LHCN-M2 (cell line): Measurements from ENCODE around the gene AANAT. TPM values are rescaled to one million over a fixed set of nuclear protein-coding genes. Genes with fewer than 3 reads are reported as not detected.

Experiments
- DNase-seq: peaks from one replicate; pipeline ENCODE4 v3.0.0-alpha.2; 2012; ENCODE audit warnings: low read depth
- total RNA-seq: library from RNA; depleted of rRNA; stranded (reverse); fragments of >200 nt; gene quantifications from 2 replicates; pipeline ENCODE4 v1.2.3, GENCODE V29; 2014

AANAT gene
- total RNA-seq, 1 experiment from 2014 or later = not detected

DNA sequence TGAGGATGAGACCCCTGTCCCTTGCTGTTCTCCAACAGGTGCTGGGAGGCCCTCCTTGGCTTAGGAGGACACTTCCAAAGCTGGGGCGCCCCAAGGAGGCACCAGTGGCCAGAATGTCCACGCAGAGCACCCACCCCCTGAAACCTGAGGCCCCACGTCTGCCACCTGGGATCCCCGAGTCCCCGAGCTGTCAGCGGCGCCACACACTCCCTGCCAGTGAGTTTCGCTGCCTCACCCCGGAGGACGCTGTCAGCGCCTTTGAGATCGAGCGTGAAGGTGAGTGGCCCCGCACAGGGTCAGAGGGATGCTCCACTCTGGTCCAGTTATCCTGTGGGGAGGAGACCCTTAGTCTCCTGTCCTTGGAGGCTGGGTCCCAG is 1.2 kb downstream of the AANAT start:
- DNase-seq = no peak

DNA sequence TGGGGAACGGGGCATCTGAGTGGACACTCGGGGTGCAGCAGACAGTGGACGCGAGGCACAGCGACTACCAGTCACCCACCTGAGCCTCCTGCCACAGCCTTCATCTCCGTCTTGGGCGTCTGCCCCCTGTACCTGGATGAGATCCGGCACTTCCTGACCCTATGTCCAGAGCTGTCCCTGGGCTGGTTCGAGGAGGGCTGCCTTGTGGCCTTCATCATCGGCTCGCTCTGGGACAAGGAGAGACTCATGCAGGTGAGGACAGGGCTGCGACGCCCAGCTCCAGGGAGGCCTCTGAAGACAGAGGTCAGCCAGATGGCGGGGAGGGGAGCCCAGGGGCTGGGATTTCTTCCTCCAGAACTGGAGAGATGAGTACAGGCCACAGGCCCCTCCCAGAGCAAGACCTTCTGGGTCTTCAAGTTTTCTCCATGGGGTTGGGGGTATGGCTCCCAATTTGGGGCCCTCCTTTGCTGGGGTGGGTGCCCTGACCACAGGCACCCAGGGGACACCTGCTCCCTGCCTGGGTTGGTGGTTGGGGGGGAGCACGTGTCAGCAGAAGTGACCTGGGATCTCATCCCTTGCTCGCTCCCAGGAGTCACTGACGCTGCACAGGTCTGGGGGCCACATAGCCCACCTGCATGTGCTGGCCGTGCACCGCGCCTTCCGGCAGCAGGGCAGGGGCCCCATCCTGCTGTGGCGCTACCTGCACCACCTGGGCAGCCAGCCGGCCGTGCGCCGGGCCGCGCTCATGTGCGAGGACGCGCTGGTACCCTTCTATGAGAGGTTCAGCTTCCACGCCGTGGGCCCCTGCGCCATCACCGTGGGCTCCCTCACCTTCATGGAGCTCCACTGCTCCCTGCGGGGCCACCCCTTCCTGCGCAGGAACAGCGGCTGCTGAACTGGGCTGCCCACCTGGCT is 1.9 kb downstream of the AANAT start:
- DNase-seq = no peak

DNA sequence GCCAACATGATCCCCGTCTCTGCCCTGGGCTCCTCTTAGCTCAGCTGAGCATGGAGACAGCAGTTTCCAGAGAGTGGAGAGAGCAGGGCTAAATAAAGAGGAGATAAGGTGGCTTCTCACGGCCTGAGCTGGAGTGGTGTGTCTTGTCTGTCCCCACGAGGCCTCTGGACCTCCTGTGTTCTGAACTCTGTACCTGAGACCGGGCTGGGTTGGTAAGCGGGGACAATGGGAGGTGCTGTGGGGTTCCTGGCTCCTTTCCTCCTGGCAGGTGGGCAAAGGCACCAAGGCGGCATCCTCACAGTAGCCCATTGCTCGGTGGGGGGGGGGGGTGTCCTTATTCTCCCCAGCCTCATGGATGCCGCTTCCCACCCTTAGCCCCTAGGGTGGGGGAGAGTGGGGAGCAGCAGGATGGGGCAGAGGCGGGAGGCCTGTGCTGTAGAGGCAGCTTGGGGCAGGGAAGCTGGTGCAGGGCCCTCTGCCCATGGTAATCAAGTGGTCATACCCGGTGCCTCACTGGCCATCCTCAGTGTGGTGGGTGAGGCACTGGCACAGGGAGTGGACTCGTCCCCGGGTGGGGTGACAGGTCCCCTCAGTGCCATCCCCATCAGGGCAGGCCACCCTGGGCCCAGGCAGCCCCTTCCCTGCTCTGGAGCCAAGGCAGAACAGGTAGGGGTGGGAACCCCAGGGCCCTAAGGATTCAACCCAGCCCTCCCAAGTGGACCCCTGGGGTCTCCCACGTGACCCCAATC is 2.8 kb downstream of the AANAT start:
- DNase-seq = no peak

DNA sequence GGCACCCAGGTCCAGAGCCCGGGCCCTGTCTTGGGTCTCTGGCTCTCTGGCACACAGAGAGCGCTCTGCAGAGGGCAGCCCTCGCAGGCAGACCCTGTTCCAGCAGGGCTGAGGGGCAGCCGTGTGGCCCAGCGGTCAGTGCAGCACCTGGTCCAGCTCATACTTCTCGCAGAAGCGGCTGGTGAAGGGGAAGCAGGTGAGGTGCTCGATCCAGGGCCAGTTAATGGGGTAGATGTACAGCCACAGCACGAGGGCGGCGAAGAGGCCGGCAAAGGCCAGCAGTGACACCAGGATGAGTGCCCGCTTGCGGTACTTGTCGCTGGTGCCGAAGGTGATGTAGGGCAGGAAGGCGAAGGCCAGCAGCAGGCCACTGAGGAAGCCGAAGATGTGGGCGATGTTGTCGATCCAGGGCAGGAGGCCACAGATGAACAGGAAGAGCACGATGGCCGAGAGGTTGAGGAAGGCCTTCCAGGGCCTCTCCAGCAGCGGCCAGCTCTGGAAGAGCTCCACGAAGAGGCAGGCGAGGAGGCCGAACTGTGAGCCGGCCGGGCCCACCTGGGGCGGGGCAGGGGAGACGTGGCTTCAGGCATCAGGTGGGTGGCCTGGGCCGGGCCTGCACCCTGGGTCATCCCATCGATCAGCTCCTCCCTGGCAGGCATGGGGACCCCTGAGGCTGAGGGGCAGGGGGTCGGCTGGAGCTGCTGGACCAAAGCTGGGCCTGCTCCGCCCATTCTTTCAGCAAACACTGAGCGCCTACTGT is 4.3 kb downstream of the AANAT start:
- DNase-seq = no peak

DNA sequence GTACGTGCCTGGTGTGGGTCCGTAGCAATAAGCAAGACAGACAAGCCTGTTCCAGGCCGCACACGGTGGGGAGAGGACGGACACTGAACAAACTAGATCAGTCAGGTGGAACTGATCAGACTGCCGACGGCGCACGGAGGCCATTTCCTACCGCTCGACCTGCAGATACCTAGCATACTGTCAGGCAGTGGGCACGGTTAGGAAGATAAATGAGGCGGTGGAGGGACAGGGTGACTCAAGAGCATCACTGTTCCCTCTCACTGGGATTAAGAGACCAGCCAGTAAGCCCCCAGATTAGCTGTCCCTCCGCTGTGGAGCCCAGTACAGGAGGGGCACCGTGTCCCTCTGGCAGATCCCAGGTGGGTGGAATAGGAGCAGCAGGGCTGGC is 4.8 kb downstream of the AANAT start:
- DNase-seq = no peak

DNA sequence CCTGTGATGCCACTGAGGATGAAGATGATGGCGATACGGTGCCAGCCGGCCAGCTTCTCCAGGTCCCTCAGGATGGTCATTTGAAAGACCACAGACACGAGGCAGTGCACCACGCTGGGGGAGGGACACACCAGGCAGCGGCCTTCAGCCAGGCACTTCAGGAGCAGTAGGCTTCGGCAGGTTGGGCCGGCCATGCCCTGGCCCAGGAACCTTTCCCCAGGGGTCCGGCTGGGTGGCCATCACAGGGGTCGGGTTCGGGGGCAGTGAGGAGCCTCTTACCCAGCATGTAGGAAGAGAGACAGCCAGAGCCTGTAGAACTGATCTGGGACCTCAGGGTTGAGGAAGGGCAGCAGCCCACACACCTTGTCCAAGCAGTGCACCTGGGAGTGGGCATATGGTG is 5.3 kb downstream of the AANAT start:
- DNase-seq = no peak

DNA sequence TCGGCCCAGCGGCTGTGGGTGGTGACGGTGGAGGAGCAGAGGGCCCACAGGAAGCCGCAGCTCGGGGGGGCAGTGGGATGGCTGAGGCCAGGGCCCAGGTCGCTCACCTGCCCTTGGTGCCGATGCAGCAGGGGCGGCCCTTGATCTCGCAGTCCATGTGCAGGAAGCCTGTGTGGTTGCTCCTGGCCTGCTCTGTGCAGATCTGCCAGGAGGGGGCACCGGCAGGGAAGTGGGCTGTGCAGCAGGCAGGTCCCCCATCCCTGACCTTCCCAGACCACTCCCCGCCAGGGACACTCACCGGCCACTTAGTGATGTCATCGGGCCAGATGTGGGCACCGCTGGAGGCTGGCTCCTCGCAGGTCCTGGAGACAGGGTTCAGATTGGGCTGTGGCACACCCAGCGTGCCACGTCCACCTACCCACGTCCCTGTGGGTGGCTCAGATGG is 6.2 kb downstream of the AANAT start:
- no peak for DNase-seq

DNA sequence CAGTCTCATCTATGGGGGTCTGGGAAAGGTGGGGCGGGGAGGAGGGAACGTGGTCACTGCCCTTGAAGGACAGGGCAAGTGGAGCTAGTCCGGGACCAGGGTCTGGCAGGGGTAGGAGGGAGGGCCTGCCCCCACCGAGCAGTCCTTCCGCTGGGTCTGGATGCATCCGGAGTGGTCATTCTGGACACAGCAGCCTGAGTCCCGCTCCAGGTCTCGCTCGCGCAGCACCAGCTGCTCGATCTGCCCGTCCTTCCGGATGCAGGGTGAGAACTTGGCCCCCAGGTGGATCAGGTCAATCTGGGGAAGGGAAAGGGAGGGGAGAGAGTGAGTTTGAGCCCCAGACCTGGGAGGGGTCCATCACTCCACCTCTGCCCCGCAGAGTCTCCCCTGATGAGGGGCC is 6.8 kb downstream of the AANAT start:
- DNase-seq = no peak

DNA sequence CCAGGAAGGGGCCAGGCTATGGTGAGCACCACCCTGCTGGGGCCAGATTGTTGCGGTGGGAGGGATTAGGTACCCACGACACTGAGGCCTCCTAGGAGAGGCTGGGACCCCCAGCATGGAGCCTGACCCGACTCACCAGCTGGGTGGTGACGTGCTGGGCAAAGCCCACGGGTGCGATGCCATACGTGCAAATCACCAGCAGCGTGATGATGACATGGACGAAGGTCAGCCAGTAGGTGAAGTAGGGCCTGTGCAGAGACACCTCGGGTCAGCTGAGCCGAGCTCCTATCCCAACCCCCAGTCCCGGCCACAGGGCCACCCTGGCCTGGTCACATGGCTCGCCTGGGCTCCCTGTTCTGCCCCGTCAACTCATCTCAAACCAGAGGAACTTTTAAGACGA is 7.5 kb downstream of the AANAT start:
- DNase-seq = no peak

DNA sequence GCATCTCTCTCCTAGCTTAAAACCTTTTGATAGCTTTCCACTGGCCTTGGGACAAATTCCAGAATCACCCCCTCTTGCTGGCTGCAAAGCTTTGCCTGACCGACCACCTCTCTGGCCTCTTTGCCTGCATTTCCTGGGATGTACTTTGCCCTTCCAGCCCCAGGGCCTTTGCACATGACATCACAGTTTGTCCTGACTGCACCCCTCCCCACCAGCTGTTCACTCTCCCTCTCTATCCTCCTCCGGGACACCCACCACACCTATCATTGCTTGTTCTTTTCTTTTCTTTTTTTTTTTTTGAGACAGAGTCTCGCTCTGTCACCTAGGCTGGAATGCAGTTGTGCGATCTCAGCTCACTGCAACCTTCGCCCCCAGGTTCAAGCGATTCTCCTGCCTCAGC is 7.9 kb downstream of the AANAT start:
- no peak for DNase-seq

DNA sequence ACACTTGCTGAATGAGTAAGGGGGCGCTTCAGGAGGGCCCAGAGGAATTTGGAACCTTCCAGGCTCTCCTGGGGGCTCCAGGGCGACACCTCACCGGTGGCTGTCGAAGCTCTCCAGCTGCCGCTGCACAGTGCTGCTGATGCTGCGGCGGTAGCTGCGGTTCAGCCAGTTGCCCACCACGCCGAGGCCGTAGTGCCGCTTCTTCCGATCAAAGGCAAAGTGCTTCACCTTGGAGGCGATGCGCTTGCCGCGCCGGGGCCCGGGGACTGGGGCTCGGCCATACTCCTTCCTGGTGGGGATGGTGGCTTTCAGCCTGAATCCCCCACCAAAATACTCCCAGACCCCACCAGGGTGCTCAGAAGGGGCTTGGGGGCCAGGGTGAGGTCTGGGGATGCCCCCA is 9.3 kb downstream of the AANAT start:
- no peak for DNase-seq

DNA sequence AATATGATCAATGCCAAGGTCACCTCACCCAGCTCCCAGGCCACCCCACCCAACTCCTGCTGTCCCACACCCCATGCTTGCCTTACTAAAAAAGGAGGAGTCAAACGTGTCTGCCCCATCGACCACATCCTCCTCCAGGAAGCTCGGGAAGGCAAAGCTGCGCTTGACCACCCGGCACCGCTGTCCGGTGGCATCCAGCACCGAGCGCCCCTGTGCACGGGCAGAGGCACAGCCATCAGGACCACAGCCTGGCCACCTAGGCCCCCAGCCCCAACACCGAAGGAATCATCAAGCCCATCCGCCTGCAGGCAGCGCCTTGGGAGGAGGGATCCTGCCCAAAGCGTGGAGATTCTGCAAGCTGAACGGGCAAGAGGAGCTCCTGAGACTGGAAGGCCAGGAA is 10.2 kb downstream of the AANAT start:
- no peak for DNase-seq

DNA sequence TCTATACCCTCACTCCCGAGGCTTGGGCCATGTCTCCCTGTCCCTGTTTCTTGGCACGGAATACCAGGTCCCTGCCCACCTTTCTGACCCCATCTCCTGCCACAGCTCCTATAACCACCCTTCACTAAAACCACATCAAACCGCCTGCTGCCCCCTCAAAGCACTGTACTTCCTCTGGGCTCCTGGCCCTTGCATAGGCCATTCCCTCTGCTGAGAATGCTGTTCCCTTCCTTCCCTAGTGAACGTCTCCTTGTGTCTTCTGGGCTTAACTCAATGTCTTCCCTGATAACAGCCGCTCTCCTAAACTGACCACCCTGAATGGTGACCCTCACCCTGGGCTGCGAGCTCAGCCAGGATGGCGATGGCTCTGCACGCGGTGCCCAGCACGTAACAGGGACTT is 10.7 kb downstream of the AANAT start:
- DNase-seq = no peak

DNA sequence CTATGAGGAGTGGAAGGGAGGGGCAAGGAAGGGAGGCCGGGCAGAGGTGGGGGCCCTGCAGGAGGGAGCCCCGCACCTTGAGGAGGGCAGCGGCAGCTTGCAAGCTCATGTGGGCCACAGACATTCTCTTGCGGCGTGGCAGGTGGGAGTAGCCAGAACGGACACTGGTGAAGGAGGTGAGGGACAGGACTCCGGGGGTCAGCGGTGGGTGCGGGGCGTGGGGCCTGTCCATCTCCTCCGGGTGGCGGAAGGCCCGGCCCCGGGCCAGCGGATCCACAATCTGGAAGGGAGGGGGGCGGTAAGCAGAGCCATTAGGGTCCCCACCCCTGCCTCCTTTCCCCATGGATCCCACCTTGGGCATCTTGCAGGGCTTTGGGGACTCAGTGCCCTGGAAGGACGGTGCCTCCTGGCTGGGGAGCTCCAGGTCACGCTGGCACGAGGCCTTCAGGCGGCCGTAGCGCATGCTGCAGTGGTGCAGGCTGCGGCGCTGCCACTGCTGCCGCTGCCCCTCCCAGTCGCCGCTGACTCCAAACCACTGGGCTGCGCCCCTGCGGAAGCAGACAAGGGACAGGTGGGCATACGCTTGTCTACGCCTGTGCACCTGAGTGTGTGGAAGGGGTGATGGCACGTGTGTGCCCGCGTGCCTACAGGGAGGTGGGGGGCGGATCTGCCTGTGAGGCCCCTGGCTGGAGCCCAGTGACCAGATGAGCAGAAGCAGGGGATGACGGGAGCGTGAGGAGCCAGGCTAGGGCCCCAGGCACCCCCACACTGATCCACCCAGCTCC is 11.5 kb downstream of the AANAT start:
- no peak for DNase-seq

DNA sequence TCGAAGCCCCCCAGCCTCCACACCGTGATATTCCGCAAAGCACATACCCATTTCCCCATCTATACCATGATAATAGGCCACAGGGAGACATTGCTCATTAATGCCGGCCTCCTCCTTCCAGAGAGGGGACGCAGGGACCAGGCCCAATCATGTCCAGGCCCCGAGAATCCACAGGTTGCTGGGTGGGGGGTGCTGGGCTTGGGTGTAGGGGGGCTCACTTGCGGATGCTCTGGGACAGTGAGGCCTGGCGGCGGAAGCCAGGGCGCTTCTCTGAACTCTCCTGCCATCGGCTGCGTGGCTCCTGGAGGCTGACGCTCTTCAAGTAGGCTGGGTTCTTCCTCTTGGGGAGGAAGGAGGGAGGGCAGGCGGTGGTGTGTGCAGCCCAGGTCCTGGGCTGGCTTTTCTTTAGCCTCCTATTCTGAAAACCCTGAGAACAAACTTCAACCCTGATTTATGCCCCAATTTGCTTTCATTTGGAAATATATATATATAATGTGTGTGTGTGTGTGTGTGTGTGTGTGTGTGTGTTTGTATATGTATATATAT is 12.2 kb downstream of the AANAT start:
- no peak for DNase-seq

DNA sequence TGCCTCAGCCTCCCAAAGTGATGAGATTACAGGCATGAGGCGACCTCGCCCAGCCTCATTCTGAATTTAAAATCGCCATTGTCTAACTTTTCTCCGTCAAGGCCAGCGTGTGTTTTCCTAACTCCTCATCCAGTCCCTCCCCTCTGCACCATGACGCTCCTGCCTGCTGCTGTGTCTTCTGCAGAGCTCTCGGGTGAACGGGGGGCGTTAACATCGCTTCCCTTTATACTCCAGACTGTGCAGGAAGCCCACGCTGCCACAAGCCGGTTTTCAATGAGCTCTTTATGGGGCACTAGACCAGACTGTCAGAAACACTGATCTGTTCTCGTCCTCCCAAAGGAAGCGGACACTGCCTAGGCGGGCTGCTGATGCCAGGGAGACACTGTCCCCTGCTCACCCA is 13.2 kb downstream of the AANAT start:
- no peak for DNase-seq

DNA sequence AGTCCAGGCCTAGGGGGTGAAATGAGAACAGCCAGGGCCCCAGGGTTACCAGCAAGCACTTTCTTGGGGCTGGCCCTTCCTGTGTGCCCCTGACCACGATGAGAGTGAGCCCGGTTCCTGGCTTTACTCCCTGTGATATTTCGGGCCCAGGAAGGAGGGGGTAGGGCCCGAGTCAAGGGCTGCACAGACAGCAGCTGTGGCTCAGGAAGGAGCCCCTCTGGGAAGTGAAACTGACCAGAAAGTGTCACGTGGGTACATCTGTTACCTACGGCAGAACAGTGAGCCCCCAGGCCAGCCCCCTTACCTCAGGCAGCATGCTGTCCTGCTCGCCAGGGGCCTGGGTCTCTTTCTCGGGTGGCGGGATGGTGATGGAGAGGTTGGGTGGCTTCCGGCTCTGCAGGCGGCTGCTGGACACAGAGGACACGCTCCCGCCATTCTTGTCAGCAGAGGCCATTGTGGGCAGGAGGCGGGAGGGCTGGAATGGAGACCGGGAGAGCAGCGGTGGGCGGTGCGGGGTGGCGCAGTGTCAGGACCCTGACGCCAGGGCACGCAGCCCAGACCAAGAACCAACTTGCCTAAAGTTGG is 13.8 kb downstream of the AANAT start:
- DNase-seq = no peak

DNA sequence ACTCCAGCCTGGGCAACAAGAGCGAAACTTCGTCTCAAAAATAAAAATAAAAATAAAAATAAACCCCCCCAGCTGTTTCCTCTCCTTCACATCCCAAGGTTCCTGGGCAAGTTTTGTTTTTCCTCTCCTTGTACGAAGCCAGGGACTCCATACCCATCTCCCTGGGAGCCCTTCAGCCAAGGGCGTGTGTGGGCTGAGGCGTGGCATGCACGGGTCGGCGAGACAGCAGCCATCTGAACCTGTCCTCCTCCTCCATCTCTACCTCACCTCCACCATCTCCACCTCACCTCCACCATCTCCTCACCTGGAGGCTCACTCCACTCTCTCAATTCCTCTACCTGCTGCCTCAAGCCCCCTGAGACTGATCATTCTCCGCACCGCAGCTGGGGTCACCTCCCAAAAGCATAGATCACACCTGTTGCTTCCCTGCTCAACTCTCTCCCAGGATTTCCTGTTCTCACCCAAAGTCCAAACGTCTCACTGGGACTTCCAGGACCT is 16.9 kb downstream of the AANAT start:
- no peak for DNase-seq

DNA sequence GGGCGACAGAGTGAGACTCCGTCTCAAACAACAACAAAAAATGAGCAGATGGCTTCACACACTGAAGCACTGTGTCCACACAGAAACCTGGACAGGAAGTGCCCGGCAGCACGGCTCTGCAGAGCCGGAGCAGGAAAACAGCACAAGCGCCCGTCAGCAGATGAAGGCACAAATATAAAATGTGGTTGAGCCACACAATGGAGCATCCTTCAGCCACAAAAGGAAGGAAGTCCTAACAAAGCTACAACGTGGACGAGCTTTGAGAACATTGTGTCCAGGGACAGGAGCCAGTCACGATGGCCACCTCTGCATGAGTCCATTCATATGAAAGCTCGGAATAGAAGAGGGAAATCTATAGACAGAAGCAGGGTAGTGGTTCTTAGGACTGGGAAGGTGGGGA is 18.2 kb downstream of the AANAT start:
- DNase-seq = no peak

DNA sequence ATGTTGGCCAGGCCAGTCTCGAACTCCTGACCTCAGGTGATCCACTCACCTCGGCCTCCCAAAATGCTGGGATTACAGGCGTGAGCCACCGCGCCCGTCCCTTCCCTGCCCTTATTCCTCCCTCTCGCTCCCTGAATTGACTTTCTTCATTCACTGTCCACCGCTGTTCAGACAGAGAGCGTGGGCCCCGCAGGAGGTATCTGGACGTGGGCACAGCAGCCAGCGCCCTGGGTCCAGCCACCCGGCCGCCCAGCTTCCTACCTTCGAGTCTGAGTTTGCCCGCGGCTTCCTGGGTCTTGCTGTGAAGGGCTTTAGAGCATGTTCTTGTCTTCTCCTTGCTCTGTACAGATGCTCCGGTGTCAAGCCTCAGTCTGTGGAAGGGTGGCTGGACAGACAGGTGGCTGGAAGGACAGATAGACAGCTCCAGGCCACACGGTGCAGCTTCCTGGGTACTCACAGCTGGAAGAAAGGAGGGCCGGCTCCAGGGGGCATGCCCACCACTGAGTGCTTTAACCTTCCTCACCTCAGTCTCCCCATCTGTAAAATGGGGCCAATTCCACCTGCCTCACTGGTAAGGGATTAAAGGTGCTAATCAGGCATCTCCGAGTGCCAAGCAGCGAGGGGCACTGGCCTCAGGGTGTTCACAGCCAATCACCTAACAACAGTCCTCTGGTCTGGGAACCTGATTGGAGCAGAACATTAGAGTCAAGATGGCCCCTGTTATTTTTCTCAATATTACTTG is 20.2 kb downstream of the AANAT start:
- DNase-seq = no peak
